Activated gamma-delta T cell treated with Interleukin-2 at 50 U/mL for 16 hours (primary cell): ENCODE data around the gene FBP2.
"Not testable (repeated sequence)": the region's sequence is repeated elsewhere in the genome, so short reads cannot be mapped to it uniquely, and the experiment has no call there.

Source experiments
- DNase-seq: peaks from one replicate; pipeline ENCODE4 v3.0.0-alpha.2; 2020

The FBP2 gene

DNA sequence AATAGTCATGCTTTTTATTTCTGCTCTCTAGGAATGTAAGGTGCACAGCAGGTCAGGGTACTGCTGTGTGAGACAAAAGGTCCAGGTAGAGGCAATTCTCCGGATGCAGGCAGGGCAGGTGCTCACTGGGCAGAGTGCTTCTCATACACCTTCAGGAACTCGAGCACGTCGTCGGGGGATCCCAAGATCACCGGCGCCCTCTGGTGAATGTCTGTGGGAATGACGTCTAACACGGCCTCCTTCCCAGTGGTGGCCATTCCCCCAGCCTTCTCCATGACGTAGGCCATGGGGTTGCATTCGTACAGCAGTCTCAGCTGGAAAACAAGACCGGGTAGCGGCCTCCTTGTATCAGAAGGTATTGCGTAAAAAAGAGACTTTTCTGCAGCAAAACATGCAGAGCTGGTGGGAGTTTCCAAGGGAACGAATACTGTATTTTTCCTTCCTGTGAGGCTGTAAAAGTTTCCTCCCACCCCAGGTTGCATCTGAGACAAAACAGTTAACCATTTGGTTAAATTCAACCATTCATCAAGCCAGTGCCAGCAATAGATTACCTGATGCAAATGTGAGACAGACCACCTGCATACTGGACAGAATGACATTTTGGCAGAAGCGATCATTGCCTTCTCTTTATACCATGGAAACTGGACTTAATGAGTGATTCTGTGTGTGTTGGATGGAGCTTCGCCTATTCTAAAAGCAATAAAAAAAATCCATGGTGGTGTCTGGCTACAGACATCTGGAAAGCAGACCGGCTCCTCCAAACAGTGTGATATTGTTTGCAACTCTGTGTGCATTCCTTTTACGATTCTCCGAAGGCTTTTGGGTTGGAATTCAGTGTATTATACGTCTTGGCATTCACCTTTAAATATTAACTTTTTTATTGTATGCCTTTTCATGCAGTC, 9.9 kb upstream of the FBP2 start:
- peak; percentile 42 for DNase-seq

DNA sequence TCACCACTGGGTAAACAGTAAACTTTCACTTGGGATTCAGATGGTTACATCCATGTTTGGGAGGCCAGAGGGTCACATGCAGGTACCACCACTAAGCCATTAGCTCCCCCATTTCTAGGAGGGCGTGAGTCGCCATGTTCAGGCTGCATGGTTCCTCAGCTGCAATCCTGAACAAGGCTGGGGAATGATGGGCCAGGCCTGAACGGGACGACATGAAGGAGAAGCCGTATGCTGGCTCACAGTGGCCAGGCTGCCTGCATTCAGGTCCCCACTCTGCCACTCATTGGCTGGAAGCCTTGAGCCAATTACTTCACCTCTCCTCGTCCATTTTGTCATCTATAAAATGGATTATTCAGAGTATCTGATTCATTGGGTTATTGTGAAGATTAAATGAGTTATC, 9.0 kb upstream of the FBP2 start:
- DNase-seq: no peak

- no peak for DNase-seq
Observed at GRCh38 chr9:94600715-94601114, 7.1 kb upstream of the FBP2 start.

DNA sequence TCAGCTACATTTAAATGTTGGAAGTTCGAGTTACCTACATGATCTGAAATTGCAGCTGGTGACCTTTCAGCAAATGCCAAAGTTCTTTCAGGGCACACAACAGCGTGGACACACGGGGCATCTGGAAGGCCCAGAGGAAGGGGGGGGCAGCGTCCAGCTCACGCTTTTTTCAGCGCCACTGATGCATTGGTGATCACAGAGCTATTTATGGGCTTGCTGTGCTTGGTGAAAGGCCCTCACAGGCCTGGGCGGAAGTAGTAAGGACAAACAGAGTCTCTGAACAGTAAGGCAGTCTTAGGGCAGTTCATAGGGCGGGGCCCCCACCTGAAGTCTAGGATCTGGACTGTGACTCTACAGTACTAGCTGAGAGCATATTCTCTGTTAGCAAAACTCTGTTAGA, 6.6 kb upstream of the FBP2 start:
- no peak for DNase-seq

- no peak for DNase-seq
Observed at GRCh38 chr9:94599102-94599501, 5.5 kb upstream of the FBP2 start.

GRCh38 chr9:94592683-94593082, 941 bp downstream of the FBP2 start:
- not testable (repeated sequence) for DNase-seq

DNA sequence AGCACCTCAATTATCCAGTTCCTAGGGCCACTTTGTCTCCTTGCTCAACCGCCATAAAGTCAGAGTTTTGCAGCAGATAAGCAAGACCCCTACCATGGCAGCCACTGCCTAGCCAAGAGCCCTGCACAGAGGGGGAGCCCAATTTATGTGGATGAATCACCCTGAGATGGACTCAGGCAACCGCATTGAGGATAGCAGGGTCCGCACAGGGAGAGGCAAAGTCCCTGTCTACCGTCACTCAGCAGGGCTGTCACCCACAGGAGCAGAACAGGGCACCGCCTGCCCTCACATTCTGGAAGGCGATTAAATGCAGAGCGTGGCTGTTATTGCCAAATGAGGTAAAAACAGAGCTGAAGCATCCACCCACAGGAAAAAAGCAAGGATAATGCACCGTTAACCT, 1.7 kb downstream of the FBP2 start:
- DNase-seq: no peak

DNA sequence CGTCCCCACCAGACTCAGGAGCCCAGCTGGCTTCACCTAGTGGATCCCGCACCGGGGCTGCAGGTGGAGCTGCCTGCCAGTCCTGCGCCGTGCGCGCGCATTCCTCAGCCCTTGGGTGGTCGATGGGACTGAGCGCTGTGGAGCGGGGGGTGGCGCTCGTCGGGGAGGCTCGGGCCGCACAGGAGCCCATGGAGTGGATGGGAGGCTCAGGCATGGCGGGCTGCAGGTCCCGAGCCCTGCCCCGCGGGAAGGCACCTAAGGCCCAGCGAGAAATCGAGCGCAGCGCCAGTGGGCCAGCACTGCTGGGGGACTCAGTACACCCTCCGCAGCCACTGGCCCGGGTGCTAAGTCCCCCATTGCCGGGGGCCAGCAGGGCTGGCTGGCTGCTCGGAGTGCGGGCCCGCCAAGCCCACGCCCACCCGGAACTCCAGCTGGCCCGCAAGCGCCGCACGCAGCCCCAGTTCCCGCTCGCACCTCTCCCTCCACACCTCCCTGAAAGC, 2.5 kb downstream of the FBP2 start:
- DNase-seq: not testable (repeated sequence)

- DNase-seq: no peak
Observed at GRCh38 chr9:94588681-94589080, 4.9 kb downstream of the FBP2 start.

DNA sequence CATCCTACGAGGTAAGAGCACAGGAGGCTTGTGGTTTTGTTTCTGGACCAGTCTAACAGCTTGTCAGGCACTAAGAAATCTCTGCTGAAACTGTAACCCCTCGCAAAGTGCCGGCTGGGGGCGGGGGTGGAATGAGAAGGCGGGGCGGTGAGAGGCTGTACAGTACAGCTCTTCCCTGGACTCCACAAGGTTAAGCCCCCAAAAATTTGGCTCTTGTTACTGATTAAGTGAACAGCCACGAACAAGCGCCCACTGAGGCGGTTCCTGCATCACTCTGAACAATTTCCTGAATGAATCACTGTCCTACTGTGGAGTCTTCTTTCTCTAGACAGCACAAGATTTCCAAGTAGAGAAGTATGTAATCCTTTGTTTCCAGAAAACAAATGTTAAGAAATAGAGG, 6.8 kb downstream of the FBP2 start:
- no peak for DNase-seq

GRCh38 chr9:94586316-94586715, 7.3 kb downstream of the FBP2 start:
- DNase-seq: no peak

DNA sequence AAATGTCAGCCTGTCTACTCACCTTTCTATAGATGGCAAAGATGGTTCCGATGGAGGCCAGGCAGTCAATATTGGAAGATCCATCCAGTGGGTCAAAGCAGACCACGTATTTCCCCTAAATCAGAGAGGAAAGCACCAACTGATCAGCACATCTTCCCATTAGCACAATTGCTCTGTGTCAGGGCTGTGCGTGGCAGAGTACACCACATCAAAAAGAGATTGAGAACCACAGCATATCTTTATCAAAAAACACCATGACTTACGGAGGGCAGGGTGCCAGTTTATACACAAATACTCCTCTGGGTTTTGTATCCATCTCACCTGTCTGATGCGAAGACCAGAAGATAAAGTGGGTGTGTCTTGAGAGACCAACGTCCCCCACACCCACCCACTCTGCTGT, 9.1 kb downstream of the FBP2 start:
- no peak for DNase-seq

GRCh38 chr9:94581728-94582127, 11.9 kb downstream of the FBP2 start:
- no peak for DNase-seq

DNA sequence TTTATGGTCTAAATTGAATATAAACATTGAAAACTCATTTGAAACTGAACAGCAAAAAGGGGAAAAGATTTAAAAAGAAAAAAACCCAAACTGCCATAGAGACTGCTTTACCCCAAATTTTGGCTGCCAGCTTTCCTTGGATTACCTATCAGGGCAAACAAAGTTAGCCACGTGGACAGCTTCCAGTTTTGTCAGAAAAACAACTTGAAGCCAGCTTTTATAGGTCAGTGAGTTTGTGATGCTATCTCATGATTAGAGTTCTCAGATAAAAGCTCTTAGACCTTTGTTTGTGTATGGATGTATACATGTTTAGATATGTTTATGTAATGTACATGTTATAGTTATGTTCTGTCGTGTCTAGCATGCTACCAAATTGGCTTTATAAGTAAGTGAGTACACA, 16.1 kb downstream of the FBP2 start:
- no peak for DNase-seq

- no peak for DNase-seq
Observed at GRCh38 chr9:94577036-94577435, 16.6 kb downstream of the FBP2 start.

DNA sequence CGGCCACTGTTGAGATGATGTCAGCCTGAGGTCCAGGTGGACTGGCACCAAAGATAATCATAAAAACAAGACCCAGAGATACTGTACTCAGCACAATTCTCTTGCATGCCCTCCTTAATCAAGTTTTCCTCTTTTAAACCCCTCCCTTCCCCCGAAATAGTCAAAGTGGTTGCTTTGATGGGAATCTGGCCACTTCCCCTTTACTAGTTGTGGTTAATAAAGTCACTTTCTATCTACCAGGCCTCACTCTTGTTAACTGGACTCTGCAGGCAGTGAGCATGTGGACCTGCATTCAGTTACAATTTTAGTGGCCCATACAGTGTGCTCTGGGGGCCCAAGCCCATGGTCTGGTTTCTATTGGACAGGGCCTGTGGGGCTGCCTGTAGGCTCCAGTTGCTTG, 17.5 kb downstream of the FBP2 start:
- DNase-seq: no peak

- no peak for DNase-seq
Observed at GRCh38 chr9:94568972-94569712, 24.5 kb downstream of the FBP2 start.

GRCh38 chr9:94568250-94568889, 25.3 kb downstream of the FBP2 start:
- DNase-seq: no peak

GRCh38 chr9:94567271-94567670, 26.4 kb downstream of the FBP2 start:
- no peak for DNase-seq

DNA sequence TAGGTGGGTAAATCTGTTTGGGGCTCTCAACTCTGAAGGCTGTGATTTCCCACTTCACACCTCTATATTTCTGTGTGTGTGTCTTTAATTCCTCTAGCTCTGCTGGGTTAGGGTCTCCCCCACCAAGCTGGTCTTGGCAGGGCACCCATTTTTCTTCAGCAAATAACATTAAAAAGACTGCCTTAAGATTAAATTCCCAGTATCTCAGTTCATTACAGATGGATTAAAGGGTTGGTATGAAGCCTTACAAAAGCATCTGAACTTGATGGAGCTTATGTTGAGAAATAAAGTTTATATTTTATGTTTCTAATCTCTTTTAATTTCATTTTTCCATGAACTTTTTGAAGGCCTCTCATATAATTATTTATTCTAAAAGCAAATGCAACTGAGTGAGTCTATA, 27.1 kb downstream of the FBP2 start:
- DNase-seq: no peak

GRCh38 chr9:94564279-94564678, 29.3 kb downstream of the FBP2 start:
- DNase-seq: not testable (repeated sequence)

GRCh38 chr9:94563548-94563947, 30.1 kb downstream of the FBP2 start:
- DNase-seq: no peak

DNA sequence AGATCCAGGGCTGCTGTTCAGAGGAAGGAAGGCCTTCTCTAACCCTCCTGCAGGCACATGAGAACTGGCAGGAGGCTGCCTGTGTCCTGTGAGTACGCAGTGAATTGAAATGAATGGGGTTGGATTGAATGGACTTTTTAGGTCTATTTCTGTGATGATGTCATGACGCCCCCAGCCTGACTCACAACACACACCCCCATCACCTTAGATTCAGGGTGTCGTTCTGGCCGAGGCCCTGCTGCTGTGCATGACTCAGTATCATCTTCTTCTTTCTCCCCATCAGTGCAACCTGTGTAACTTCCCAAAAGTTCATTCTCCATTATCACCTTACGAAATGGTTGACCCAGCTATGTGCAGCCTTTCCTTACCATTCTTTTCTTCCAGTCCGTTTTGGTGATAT, 33.4 kb downstream of the FBP2 start:
- DNase-seq: no peak

GRCh38 chr9:94557376-94557775, 36.2 kb downstream of the FBP2 start:
- no peak for DNase-seq
